ENCODE data around the gene ZDHHC9. TPM values are rescaled to one million over a fixed set of nuclear protein-coding genes. Genes with fewer than 3 reads are reported as not detected.
"Not testable (repeated sequence)": the region's sequence is repeated elsewhere in the genome, so short reads cannot be mapped to it uniquely, and the experiment has no call there.

ZDHHC9 gene
- total and polyA plus RNA-seq, 2 of the 4 experiments (the other 2 are of a cell fraction) = 17.7 to 28.4 TPM

DNA sequence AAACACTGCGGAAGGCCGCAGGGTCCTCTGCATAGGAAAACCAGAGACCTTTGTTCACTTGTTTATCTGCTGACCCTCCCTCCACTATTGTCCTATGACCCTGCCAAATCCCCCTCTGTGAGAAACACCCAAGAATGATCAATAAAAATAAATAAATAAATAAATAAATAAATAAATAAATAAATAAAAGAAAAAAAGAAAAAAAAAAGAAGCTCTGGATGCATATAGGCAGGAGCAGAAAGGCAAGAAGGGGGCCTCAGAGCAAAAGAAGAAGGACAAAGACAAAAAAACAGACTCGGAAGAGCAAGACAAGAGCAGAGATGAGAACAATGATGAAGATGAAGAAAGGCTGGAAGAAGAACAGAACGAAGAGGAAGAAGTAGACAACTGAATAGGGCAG, 8.1 kb upstream of the ZDHHC9 start:
- BruUV-seq (replicated peaks); intact Hi-C loops (cut with micrococcal nuclease); H3K9me3 ChIP-seq (ENCODE audit: control insufficient read depth, insufficient read depth, low read length); H2AFZ ChIP-seq (replicated peaks; ENCODE audit: low read length, poor library complexity); POLR2A ChIA-PET (ENCODE audit: unreplicated experiment); H3K23ac ChIP-seq (ENCODE audit: low read depth, low read length); CTCF ChIA-PET; H2BK120ac ChIP-seq (ENCODE audit: low read depth, low read length); dilution Hi-C loops (cut with HindIII; ENCODE audit: low sequenced_read_pairs, unreplicated experiment); H3K9me1 ChIP-seq (ENCODE audit: insufficient read depth, low read length); DNase-seq; H2AK5ac ChIP-seq (ENCODE audit: low read depth, low read length); H3K27me3 ChIP-seq (ENCODE audit: control insufficient read depth, insufficient read depth, low read length); H3K79me1 ChIP-seq (ENCODE audit: low read depth in 1 of 2, low read length in 2 of 2); H3K4me3 ChIP-seq (ENCODE audit: insufficient read depth, low read depth, low read length); H2BK5ac ChIP-seq (ENCODE audit: low read depth, low read length, poor library complexity, severe bottlenecking); H3K18ac ChIP-seq (ENCODE audit: low read depth, low read length); H4K8ac ChIP-seq (ENCODE audit: low read depth in 2 of 2, low read length in 2 of 2); H3K27ac ChIP-seq (ENCODE audit: insufficient read depth, low read length); H4K5ac ChIP-seq (ENCODE audit: low read depth, low read length); H3K4me2 ChIP-seq (ENCODE audit: low read depth, low read length); ATAC-seq (ENCODE audit: low read depth); H4K20me1 ChIP-seq (ENCODE audit: insufficient read depth, low read length); H2BK15ac ChIP-seq (ENCODE audit: low read depth, low read length); H2BK20ac ChIP-seq (ENCODE audit: low read depth, low read length); H3K4ac ChIP-seq (ENCODE audit: low read depth, low read length); H3K9ac ChIP-seq (ENCODE audit: low read depth, low read length); H3K4me1 ChIP-seq (ENCODE audit: control insufficient read depth, insufficient read depth, low read length); in situ Hi-C loops (cut with MboI; ENCODE audit: low sequenced_read_pairs); H4K91ac ChIP-seq (ENCODE audit: insufficient read depth, low read depth, low read length); H3K36me3 ChIP-seq (ENCODE audit: control insufficient read depth, insufficient read depth, low read length); H3K56ac ChIP-seq (ENCODE audit: extremely low read depth, insufficient read depth, low read length); H2AK9ac ChIP-seq (replicated peaks; ENCODE audit: low read depth, low read length, poor library complexity); H3K14ac ChIP-seq (replicated peaks; ENCODE audit: low read depth, low read length): not testable (repeated sequence)
- 80% methylated on average over 1 of the region's 4 CpGs; no CpG with 5 or more reads in 1 of the 2 experiments for WGBS, 2 experiments (ENCODE audit: extremely low coverage in 2 of 2, insufficient read length in 1 of 2)

All from IMR-90 (cell line).